ENCODE data around the gene PTPN23. TPM values are rescaled to one million over a fixed set of nuclear protein-coding genes. Genes with fewer than 3 reads are reported as not detected.
"Not testable (repeated sequence)": the region's sequence is repeated elsewhere in the genome, so short reads cannot be mapped to it uniquely, and the experiment has no call there.

The PTPN23 gene
- total RNA-seq, 1 donor: 20.7 TPM

DNA sequence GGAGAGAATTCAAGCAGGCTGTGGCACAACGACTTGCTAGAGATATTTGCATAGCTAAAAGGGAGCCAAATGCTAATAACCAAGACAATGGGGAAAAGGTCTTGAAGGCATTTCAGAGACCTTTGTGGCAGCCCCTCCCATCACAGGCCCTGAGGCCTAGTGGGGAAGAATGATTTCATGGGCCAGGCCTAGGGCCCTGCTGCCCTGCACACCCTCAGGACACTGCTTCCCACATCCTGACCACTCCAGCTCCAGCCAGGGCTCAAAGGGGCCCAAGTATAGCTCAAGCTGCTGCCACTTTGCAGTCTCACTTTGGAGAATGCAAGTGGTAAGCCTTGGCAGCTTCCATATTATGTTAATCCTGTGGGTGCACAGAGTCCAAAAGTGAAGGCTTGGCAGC is 21.5 kb upstream of the PTPN23 start:
- no peak overlapping the region for H3K4me3 ChIP-seq (ENCODE audit: low read depth, low read length)
- no peak for DNase-seq (ENCODE audit: low read depth)
- TF ChIP-seq, protein P1, sequence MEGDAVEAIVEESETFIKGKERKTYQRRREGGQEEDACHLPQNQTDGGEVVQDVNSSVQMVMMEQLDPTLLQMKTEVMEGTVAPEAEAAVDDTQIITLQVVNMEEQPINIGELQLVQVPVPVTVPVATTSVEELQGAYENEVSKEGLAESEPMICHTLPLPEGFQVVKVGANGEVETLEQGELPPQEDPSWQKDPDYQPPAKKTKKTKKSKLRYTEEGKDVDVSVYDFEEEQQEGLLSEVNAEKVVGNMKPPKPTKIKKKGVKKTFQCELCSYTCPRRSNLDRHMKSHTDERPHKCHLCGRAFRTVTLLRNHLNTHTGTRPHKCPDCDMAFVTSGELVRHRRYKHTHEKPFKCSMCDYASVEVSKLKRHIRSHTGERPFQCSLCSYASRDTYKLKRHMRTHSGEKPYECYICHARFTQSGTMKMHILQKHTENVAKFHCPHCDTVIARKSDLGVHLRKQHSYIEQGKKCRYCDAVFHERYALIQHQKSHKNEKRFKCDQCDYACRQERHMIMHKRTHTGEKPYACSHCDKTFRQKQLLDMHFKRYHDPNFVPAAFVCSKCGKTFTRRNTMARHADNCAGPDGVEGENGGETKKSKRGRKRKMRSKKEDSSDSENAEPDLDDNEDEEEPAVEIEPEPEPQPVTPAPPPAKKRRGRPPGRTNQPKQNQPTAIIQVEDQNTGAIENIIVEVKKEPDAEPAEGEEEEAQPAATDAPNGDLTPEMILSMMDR (IDR thresholded peaks at IDR 0.05; ENCODE audit: insufficient read depth, low read depth, low read length): no peak

DNA sequence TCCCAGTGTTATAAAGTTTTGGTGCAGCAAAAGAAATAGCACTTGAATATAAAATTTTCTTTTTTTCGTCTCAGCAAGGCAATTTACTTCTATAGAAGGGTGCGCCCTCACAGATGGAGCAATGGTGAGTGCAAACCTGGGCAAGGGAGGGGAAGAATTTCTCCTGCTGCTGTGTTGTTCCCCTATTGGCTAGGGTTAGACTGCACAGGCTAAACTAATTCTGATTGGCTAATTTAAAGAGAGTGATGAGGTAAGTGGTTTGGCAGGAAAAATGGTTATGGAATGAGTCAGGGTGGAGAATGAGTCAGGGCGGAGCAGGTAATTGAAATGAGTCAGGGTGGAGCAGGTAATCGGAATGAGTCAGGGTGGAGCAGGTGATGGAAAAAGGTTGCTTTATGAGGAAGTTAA is 20.7 kb upstream of the PTPN23 start:
- DNase-seq (ENCODE audit: low read depth); H3K4me3 ChIP-seq (ENCODE audit: low read depth, low read length): not testable (repeated sequence)

DNA sequence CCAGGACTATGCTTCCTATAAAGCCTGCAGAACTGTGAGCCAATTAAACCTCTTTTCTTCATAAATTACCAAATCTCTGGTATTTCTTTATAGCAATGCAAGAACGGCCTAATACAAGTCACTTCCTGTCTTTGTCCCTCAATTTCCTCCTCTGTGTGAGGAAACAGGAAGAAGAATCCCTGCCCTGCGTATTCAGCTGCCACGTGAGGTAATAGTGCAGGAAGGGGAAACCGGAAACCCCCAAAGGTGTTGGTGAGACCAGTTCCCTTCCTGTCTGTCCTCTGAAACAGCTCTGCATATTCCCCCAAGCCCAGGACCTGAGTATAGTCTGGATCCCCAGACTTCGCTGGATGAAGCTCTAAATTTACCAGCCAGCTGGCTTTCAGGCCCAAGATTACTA is 18.1 kb upstream of the PTPN23 start:
- TF ChIP-seq, protein P1 (IDR thresholded peaks at IDR 0.05; ENCODE audit: insufficient read depth, low read depth, low read length): no peak
- no peak overlapping the region for H3K4me3 ChIP-seq (ENCODE audit: low read depth, low read length)
- DNase-seq (ENCODE audit: low read depth): no peak

DNA sequence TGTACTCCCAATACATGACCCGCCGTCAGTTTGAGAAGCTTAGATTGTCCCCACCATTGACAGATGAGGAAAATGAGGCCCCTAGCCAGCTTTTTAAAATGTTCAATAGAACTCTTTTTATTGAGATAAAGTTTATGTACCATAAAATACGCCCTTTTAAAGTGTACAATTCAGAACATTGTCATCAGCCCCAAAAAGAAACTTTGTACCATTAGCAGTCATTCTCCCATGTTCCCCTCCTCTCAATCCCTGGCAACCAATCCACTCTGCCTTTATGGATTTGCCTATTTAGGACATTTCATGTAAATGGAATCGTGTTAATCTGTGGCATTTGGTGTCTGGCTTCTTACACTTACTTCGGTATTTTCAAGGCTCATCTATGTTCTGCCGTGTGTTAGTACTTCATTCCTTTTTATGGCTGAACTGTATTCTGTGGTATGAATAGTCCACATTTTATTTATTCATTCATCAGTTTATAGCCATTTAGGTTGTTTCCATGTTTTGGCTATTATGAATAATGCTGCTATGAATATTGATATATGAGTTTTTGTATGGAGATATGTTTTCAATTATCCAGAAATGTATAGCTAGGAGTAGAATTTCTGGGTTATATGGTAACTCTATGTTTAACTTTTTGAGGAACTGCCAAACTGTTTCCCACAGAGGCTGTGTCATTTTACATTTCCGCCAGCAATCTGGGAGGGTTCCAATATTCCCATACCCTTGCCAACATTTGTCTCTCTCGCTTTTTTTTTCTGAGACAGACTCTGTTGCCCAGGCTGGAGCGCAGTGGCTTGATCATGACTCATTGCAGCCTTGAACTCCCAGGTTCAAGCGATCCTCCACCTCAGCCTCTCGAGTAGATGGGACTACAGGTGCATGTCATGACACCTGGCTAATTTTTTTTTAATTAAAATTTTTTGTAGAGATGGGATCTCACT is 15.3 kb upstream of the PTPN23 start:
- H3K4me3 ChIP-seq (ENCODE audit: low read depth, low read length): no peak overlapping the region
- no peak for DNase-seq (ENCODE audit: low read depth)
- TF ChIP-seq, protein P1 (IDR thresholded peaks at IDR 0.05; ENCODE audit: insufficient read depth, low read depth, low read length): no peak

DNA sequence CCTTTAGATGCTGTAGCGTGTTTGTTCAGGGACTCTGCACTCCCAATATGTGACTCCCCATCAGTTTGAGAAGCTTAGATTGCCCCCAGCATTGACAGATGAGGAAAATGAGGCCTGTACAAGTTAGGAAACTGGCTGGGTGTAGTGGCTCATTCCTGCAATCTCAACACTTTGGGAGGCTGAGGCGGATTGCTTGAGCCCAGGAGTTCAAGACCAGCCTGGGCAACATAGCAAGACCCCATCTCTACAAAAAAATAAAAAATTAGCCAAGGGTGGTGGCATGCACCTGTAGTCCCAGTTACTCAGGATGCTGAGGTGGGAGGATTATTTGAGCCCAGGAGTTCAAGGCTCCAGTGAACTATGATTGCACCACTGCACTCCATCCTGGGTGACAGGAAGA is 14.0 kb upstream of the PTPN23 start:
- TF ChIP-seq, protein P1 (IDR thresholded peaks at IDR 0.05; ENCODE audit: insufficient read depth, low read depth, low read length): no peak
- DNase-seq (ENCODE audit: low read depth): no peak
- H3K4me3 ChIP-seq (ENCODE audit: low read depth, low read length): no peak overlapping the region

DNA sequence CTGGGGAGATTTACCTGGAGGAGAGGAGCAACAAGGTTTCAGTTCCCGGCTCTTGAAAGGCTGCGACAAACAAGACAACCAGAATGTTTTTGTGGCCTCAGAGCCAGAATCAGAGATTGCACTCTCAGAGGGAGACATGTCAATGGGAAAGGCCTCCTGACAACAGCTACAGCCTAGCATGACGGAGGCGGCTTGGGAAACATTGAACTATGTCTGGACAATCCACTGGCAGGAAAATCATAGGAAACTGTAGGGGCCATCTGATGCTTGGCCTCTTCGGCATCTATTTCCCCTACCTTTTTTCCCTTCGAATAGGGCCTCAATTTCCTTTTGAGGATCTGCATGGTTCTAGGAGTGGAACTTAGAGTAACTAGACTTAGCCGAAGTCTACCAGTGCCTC is 13.2 kb upstream of the PTPN23 start:
- H3K4me3 ChIP-seq (ENCODE audit: low read depth, low read length): no peak overlapping the region
- TF ChIP-seq, protein P1 (IDR thresholded peaks at IDR 0.05; ENCODE audit: insufficient read depth, low read depth, low read length): no peak
- DNase-seq (ENCODE audit: low read depth): no peak

DNA sequence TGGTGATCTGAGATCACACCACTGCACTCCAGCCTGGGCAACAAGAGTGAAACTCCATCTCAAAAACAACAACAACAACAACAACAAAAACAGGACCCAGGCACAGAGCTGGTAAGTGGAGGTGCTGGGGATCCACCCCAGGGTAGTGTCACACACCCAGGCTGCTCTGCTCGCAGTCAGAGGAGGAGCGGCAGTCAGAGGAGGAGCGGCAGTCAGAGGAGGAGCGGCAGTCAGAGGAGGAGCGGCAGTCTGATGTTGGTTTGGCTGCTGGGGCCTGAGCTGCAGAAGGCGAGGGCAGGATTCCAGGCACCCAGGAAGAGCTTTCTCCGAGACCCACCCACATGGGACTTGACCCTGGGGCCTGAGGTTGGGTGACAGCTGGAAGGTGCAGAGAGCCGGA is 10.8 kb upstream of the PTPN23 start:
- not testable (repeated sequence) for H3K4me3 ChIP-seq (ENCODE audit: low read depth, low read length); DNase-seq (ENCODE audit: low read depth)

Measured in fibroblast of villous mesenchyme (primary cell).